GM12875 (cell line): ENCODE measurements around the gene SMPDL3A.

Experiments used
- H3K4me3 ChIP-seq: one replicate; pipeline ENCODE4 v1.5.1; 2011; ENCODE audit warnings: low read depth, low read length, control low read depth
- CTCF ChIP-seq: IDR thresholded peaks from 2 replicates; pipeline ENCODE4 v1.5.1; 2011; ENCODE audit warnings: low read depth, mild to moderate bottlenecking, control low read depth, inconsistent platforms, low read length, moderate library complexity, borderline replicate concordance; ENCODE audit not compliant: insufficient read depth

Gene SMPDL3A

DNA sequence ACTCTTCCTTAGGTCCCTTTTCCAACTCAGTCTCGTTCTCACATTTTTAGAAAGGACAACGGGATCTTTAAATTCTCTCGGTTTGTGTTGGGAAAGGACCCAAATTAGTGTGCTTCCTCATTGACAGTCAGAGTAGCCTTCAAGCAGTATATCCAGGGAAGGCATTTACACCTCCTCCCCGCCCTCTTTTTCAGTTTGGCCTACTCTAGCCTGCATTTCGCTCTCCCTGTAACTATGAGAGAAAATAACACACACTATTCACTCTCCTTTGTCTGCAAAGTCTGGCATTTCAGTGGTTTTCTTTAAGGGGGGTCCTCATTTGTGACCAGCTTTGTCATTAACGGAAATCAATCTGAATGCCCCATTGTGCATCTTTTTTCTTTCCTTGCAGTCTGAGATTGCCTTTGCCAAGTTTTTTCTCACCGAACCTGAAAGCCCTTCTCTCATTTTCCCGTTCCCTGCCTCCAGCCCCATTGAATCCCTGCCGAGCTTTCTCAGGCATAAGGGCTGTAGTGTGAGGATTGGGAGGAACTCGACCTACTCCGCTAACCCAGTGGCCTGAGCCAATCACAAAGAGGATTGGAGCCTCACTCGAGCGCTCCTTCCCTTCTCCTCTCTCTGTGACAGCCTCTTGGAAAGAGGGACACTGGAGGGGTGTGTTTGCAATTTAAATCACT, 9.9 kb upstream of the SMPDL3A start:
- no peak for TF ChIP-seq CTCF
- no peak overlapping the region for H3K4me3 ChIP-seq

- no peak for TF ChIP-seq CTCF
- H3K4me3 ChIP-seq = no peak within 1 kb of the TSS
Measured at GRCh38 chr6:122779667-122780066, 9.4 kb upstream of the SMPDL3A start, which contains the start of gene FABP7. Gene FABP7 (plus strand): TSS chr6:122779716. CDS start chr6:122779795, 79 bp downstream.

DNA sequence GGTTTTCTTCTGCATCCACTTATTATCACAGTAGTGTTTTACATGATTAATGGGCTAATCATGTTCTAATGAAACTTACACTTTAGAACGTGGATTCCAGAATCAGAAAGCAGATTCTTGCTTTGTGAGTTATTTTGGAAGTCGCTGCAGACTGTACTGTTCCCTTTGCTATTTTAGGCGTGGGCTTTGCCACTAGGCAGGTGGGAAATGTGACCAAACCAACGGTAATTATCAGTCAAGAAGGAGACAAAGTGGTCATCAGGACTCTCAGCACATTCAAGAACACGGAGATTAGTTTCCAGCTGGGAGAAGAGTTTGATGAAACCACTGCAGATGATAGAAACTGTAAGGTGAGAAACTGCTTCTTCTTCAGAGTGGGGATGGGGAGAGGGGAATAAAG, 8.9 kb upstream of the SMPDL3A start:
- H3K4me3 ChIP-seq = no peak overlapping the region
- no peak for TF ChIP-seq CTCF

DNA sequence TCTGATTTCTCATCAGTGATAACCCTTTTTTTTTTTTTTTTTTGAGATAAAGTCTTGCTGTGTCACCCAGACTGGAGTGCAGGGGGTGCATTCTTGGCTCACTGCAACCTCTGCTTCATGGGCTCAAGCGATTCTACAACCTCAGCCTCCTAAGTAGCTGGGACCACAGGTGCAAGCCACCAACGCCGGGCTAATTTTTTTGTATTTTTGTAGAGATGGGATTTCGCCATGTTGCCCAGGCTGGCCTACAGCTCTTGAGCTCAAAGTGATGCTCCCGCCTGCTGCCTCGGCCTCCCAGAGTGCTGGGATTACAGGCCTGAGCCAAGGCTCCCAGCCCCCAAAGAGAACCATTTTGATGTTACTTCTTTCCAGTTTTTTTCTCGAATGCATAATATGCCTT, 7.3 kb upstream of the SMPDL3A start:
- TF ChIP-seq CTCF = no peak
- no peak overlapping the region for H3K4me3 ChIP-seq

DNA sequence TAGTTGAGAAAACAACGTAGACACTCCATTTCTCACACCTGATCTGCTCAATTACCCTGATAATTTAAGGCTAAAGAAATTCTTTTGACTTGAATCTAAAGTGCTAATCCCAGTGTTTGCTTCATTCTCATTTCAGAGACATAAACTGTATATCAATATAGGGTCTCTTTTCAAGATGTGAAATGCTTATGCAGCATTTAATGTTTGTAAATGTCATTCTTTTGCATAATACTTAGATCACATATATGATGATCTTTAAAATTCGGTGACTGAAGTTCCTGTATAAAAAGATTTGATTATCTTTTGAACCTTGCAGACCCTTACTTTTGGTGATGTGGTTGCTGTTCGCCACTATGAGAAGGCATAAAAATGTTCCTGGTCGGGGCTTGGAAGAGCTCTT, 5.7 kb upstream of the SMPDL3A start:
- no peak for TF ChIP-seq CTCF
- H3K4me3 ChIP-seq = no peak overlapping the region

DNA sequence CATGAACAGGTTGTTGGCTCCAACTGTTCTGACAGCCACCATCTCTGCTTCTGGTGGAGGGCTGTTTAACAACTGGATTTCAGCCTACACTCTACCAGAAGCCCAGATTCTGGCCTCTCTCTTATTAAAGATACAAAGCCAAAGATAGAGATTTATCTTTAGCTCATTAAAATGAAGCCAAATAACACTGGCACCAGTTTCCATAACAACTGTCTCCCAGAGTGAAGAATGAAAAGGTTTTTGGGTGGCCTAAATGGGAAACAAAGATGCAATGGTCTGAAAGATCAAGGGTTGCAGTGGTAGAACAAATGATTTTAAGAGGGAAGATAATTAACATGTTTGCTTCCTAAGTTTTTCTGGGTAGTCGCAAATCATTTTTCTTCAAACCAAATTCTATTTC, 3.2 kb upstream of the SMPDL3A start:
- TF ChIP-seq CTCF = no peak
- H3K4me3 ChIP-seq = no peak overlapping the region

GRCh38 chr6:122787721-122788120, 1.3 kb upstream of the SMPDL3A start:
- no peak for TF ChIP-seq CTCF
- no peak overlapping the region for H3K4me3 ChIP-seq
